HG03521 (cell line): Measurements from ENCODE around the gene SCN4B.

ENCODE experiments used
- ATAC-seq: cut with Tn5 transposase; IDR thresholded peaks from one replicate; pipeline ENCODE4 v1.9.1; 2021; ENCODE audit warnings: mild to moderate bottlenecking, moderate library complexity; ENCODE audit not compliant: unreplicated experiment

Gene SCN4B

GRCh38 chr11:118105657-118106305 is 46.8 kb downstream of the SCN4B start:
- no peak for ATAC-seq

GRCh38 chr11:118104491-118104890 is 48.1 kb downstream of the SCN4B start:
- ATAC-seq, result no peak

DNA sequence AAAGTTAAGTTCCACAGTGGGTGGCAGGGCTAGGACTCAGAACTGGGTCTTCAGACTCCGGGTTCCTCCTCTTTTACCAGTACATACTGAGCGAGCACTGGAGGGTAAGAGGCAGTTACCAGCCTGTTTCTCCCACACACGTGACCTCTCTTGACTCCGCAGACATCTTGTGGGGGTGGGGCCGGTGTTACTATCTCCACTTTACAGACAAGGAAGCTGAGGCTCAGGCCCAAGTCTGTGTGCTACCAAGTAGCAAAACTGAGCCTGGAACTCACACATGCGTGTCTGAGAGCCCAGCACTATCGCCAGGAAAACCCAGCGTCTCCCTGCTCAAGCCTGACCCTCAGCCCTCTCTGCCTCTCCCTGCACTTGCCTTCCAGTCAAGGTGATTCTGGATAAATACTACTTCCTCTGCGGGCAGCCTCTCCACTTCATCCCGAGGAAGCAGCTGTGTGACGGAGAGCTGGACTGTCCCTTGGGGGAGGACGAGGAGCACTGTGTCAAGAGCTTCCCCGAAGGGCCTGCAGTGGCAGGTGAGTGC is 49.8 kb downstream of the SCN4B start:
- ATAC-seq, result no peak

- ATAC-seq, result no peak
These were observed 51.9 kb downstream of the SCN4B start for GRCh38 chr11:118100691-118101232.

- no peak for ATAC-seq
These were observed 52.6 kb downstream of the SCN4B start for GRCh38 chr11:118099838-118100556.

- ATAC-seq, result no peak
These were observed 53.4 kb downstream of the SCN4B start for GRCh38 chr11:118098996-118099837.

- no peak for ATAC-seq
These were observed 56.7 kb downstream of the SCN4B start for GRCh38 chr11:118095967-118096367.

- ATAC-seq, result no peak
These were observed 57.1 kb downstream of the SCN4B start for GRCh38 chr11:118095493-118095892.

- ATAC-seq, result no peak
These were observed 59.6 kb downstream of the SCN4B start for GRCh38 chr11:118092907-118093571.

- ATAC-seq, result no peak
These were observed 60.9 kb downstream of the SCN4B start for GRCh38 chr11:118091690-118092089.

DNA sequence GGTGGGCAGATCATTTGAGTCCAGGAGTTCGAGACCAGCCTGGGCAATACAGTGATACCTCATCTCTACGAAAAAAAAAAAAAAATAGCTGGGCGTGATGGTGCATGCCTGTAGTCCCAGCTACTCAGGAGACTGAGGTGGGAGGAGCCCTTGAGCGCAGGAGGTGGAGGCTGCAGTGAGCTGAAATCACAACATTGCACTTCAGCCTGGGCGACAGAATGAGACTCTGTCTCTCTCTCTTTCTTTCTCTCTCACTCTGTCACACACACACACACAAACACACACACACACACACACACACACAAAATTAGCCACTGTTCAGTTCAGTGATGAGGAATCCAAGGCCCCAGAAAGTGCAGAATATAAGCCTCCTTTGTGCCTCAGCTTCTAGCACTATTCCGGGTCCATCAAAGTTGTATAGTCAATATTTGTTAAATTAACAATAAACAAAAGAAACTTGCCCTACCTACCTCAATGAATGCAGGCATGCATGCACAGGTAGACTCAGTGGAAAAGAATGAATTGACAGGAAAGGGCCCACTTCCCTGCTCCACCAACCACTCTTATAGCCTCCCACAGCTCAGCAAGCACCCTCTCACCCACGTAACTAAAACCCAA is 62.0 kb downstream of the SCN4B start:
- no peak for ATAC-seq

DNA sequence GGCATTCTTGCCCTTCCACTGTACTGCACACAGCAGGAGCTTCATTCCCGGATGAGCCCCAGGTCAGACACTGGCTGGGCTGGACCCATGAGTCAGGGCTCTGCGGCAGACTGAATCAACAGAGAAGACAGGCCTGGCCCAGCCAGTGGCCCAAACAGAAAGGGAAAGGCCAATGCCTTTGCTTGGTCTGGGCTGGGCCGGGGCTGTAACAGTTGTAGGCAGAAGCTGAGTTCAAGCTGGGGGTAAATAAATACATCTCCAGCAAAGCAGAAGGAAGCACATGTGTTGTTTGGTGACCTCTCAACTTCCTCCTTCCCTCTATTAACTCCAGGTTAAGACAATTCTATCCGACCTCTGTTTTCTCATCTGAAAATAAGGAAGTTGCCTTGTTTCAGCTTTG is 64.1 kb downstream of the SCN4B start:
- no peak for ATAC-seq

DNA sequence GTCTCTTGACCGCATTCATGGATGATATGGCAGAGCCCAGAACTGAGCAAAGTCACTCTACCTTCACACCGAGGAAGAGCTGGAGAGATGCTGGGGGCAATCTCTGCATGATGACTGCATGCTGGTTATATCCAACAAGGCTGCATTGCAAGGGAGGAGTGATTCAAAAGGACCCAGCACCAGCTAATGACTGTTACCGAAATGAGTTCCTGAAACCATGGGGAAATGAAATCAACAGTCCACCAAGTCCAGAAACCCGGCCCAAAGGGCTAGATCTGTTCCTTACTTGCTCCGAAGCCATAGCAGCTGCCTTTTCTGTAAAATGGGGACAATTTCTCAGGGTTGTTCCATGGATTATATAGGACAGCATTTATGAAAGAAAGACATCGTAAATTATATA is 64.7 kb downstream of the SCN4B start:
- ATAC-seq, result no peak

- ATAC-seq, result no peak
These were observed 65.5 kb downstream of the SCN4B start, which contains the start of gene SMIM35 for GRCh38 chr11:118086913-118087768. Gene SMIM35, minus strand, starts transcription at chr11:118086963. Its CDS starts 206 bp downstream, at chr11:118086757.

- no peak for ATAC-seq
These were observed 68.0 kb downstream of the SCN4B start for GRCh38 chr11:118084656-118085055.

GRCh38 chr11:118084247-118084646 is 68.4 kb downstream of the SCN4B start:
- ATAC-seq, result no peak
